ENCODE data around the gene SLC13A3.

DNA sequence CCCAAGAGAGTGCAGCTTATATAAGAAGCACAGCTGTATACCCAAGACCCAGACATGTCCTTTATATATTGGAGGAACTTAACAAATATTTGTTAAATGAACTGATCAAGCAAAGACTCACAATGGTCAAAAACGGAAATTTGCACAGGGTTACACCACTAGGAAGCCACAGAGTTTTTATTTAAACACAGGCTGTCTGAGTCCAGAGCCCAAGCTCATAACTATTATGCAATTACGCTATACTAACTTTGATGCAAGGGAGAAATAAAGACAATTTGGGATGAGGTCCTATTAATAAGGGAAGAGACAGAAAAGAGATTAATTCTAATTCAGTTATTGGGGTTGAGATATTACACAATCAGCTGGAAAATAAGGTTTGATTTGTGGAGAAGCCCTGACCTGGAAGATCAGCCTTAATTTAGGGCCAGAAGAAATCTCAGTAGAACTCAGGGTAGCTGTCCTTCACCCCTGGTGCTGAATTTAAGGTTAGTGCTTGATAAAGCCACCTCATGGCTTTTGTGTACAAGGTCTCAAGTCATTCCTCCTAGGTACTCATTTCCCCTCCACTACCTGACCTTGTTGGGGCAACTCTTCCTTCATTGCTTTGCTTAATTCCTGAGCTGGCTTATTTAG is 127.4 kb downstream of the SLC13A3 start:
- TF ChIP-seq, protein P1, sequence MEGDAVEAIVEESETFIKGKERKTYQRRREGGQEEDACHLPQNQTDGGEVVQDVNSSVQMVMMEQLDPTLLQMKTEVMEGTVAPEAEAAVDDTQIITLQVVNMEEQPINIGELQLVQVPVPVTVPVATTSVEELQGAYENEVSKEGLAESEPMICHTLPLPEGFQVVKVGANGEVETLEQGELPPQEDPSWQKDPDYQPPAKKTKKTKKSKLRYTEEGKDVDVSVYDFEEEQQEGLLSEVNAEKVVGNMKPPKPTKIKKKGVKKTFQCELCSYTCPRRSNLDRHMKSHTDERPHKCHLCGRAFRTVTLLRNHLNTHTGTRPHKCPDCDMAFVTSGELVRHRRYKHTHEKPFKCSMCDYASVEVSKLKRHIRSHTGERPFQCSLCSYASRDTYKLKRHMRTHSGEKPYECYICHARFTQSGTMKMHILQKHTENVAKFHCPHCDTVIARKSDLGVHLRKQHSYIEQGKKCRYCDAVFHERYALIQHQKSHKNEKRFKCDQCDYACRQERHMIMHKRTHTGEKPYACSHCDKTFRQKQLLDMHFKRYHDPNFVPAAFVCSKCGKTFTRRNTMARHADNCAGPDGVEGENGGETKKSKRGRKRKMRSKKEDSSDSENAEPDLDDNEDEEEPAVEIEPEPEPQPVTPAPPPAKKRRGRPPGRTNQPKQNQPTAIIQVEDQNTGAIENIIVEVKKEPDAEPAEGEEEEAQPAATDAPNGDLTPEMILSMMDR (IDR thresholded peaks at IDR 0.05 in 4 of 5, conservative IDR thresholded peaks at IDR 0.05 in 1 of 5): no peak
- no peak for TF ChIP-seq POLR2A (IDR thresholded peaks at IDR 0.05)

All from gastrocnemius medialis (tissue), 4 donors.